ENCODE measurements around the gene NCOA6.

DNA sequence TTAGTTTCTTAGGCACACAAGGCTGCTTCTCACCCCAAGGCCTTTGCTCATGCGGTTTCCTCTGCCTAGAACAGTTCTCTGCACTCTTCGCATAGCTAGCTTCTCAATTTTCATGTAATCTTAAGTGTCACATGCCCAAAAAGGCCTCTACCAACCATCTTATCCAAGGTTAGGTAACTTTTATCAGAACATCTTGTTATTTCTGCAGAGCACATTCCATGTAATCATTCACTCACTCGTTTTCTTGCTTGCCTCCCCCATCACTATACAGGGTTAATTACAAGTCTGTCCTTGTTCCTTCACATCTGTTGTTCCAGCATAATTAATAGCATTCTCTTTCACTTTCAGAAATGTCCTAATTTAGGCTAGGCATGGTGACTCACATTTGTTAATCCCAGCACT, 53.8 kb downstream of the NCOA6 start:
- TF ChIP-seq, protein P1, sequence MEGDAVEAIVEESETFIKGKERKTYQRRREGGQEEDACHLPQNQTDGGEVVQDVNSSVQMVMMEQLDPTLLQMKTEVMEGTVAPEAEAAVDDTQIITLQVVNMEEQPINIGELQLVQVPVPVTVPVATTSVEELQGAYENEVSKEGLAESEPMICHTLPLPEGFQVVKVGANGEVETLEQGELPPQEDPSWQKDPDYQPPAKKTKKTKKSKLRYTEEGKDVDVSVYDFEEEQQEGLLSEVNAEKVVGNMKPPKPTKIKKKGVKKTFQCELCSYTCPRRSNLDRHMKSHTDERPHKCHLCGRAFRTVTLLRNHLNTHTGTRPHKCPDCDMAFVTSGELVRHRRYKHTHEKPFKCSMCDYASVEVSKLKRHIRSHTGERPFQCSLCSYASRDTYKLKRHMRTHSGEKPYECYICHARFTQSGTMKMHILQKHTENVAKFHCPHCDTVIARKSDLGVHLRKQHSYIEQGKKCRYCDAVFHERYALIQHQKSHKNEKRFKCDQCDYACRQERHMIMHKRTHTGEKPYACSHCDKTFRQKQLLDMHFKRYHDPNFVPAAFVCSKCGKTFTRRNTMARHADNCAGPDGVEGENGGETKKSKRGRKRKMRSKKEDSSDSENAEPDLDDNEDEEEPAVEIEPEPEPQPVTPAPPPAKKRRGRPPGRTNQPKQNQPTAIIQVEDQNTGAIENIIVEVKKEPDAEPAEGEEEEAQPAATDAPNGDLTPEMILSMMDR (IDR thresholded peaks at IDR 0.05; ENCODE audit: insufficient read depth, low read depth, low read length): no peak
- TF ChIP-seq EZH2 (IDR thresholded peaks at IDR 0.05; ENCODE audit: insufficient read depth, low read length): no peak
